ENCODE data around the gene ALDH5A1. TPM values are rescaled to one million over a fixed set of nuclear protein-coding genes. Genes with fewer than 3 reads are reported as not detected.

ALDH5A1 gene
- total and polyA plus RNA-seq, 2 donors (not counting 1 experiment from before 2014, with no cell fraction given), result 5.7 to 26.3 TPM

- Histone ChIP-seq H3K27ac (ENCODE audit: low read length in 2 of 2) (no peak overlapping the region), H3K36me3 (replicated peaks in 1 of 2; ENCODE audit: control extremely low read depth in 1 of 2, control insufficient read depth in 1 of 2, extremely low read depth in 1 of 2, insufficient read depth in 2 of 2, low read length in 1 of 2) (no peaks in the 10 kb centered on the region), H3K9me3 (ENCODE audit: control extremely low read depth in 1 of 3, control insufficient read depth in 2 of 3, insufficient read depth in 1 of 3, low read length in 2 of 3) (no peaks in the 10 kb centered on the region), H3K4me3 (ENCODE audit: control extremely low read depth in 1 of 5, extremely low read depth in 1 of 5, insufficient read depth in 1 of 5, low read depth in 2 of 5, low read length in 4 of 5) (no peak overlapping the region), H3K9ac (ENCODE audit: low read length) (no peak overlapping the region), H2AFZ (ENCODE audit: insufficient read depth, low read depth, low read length, poor library complexity, severe bottlenecking) (no peak overlapping the region), H3K4me2 (replicated peaks; ENCODE audit: low read depth, low read length, poor library complexity, severe bottlenecking) (no peak overlapping the region), H3K27me3 (replicated peaks in 1 of 4; ENCODE audit: control extremely low read depth in 1 of 4, control insufficient read depth in 3 of 4, insufficient read depth in 4 of 4, low read length in 3 of 4) (no peaks in the 10 kb centered on the region), H3K79me2 (ENCODE audit: control insufficient read depth, insufficient read depth, low read length) (no peaks in the 10 kb centered on the region), H3K4me1 (ENCODE audit: control insufficient read depth in 2 of 2, insufficient read depth in 2 of 2, low read length in 2 of 2) (no peaks in the 10 kb centered on the region), H4K20me1 (ENCODE audit: control insufficient read depth, insufficient read depth, low read length, poor library complexity, severe bottlenecking) (no peaks in the 10 kb centered on the region)
- Mint-ChIP-seq H3K4me1 (no peaks in the 10 kb centered on the region), H3K4me3 (no peak overlapping the region), H3K27ac (no peak overlapping the region), H3K27me3 (no peaks in the 10 kb centered on the region), H3K9me3 (ENCODE audit: insufficient read depth) (no peaks in the 10 kb centered on the region)
- ChIA-PET CTCF (interaction anchor here (1.1 kb wide), 1 partner anchor 63 kb away, joined by 4 read pairs; no protein-coding TSS in a partner anchor), POLR2A (no interaction called here)
- no peak for TF ChIP-seq EZH2 (IDR thresholded peaks at IDR 0.05; ENCODE audit: borderline replicate concordance, insufficient read depth, low read depth, low read length, poor library complexity, severe bottlenecking)
- TF ChIP-seq CTCF (IDR thresholded peaks at IDR 0.05), result no peak
- intact Hi-C loops (cut with micrococcal nuclease), result no loop called here
- WGBS (ENCODE audit: insufficient coverage), result 75% methylated on average over 4 of the region's 4 CpGs
- DNase-seq (no peak), ATAC-seq (ENCODE audit: low read depth) (no peak)
Measured at GRCh38 chr6:24458134-24458533, 36.6 kb upstream of the ALDH5A1 start.

DNA sequence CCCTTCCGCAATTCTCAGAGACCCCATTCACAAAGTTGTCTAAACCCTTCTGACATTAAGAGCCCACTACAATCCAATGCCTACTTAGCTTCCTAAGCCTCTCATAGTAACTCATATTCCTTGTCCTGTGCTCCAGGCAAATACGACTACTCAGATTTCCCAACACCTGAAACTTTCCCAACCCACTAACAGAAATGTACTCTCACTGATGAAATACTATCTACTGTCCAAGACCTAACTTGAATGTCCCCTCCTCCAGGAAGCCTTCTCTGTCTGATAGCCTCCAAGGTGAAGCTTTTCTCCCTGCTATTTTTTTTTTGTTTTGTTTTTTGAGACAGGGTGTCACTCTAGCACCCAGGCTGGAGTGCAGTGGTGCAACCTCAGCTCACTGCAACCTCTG is 35.8 kb upstream of the ALDH5A1 start:
- CTCF ChIA-PET, result interaction anchor here (1.1 kb wide), 1 partner anchor 63 kb away, joined by 4 read pairs; no protein-coding TSS in a partner anchor
- Histone ChIP-seq H3K4me2 (replicated peaks; ENCODE audit: low read depth, low read length, poor library complexity, severe bottlenecking) (no peak overlapping the region), H3K36me3 (replicated peaks in 1 of 2; ENCODE audit: control extremely low read depth in 1 of 2, control insufficient read depth in 1 of 2, extremely low read depth in 1 of 2, insufficient read depth in 2 of 2, low read length in 1 of 2) (no peaks in the 10 kb centered on the region), H3K4me1 (ENCODE audit: control insufficient read depth in 2 of 2, insufficient read depth in 2 of 2, low read length in 2 of 2) (no peaks in the 10 kb centered on the region), H3K27ac (ENCODE audit: low read length in 2 of 2) (no peak overlapping the region), H2AFZ (ENCODE audit: insufficient read depth, low read depth, low read length, poor library complexity, severe bottlenecking) (no peak overlapping the region), H3K9ac (ENCODE audit: low read length) (no peak overlapping the region), H3K9me3 (ENCODE audit: control extremely low read depth in 1 of 3, control insufficient read depth in 2 of 3, insufficient read depth in 1 of 3, low read length in 2 of 3) (no peaks in the 10 kb centered on the region), H4K20me1 (ENCODE audit: control insufficient read depth, insufficient read depth, low read length, poor library complexity, severe bottlenecking) (no peaks in the 10 kb centered on the region), H3K27me3 (replicated peaks in 1 of 4; ENCODE audit: control extremely low read depth in 1 of 4, control insufficient read depth in 3 of 4, insufficient read depth in 4 of 4, low read length in 3 of 4) (no peaks in the 10 kb centered on the region), H3K4me3 (ENCODE audit: control extremely low read depth in 1 of 5, extremely low read depth in 1 of 5, insufficient read depth in 1 of 5, low read depth in 2 of 5, low read length in 4 of 5) (no peak overlapping the region), H3K79me2 (ENCODE audit: control insufficient read depth, insufficient read depth, low read length) (no peaks in the 10 kb centered on the region)
- Mint-ChIP-seq H3K4me1 (no peaks in the 10 kb centered on the region), H3K27ac (no peak overlapping the region), H3K9me3 (ENCODE audit: insufficient read depth) (no peaks in the 10 kb centered on the region), H3K27me3 (no peaks in the 10 kb centered on the region), H3K4me3 (no peak overlapping the region)
- intact Hi-C loops (cut with micrococcal nuclease), result no loop called here
- ATAC-seq (ENCODE audit: low read depth), result no peak
- no peak for DNase-seq
- POLR2A ChIA-PET, result no interaction called here
- TF ChIP-seq CTCF (IDR thresholded peaks at IDR 0.05) (no peak), EZH2 (IDR thresholded peaks at IDR 0.05; ENCODE audit: borderline replicate concordance, insufficient read depth, low read depth, low read length, poor library complexity, severe bottlenecking) (no peak)
- WGBS (ENCODE audit: insufficient coverage), result 100% methylated on average over 2 of the region's 2 CpGs

Data from B cell (primary cell).